ENCODE results near the gene ZNFX1. TPM values are rescaled to one million over a fixed set of nuclear protein-coding genes. Genes with fewer than 3 reads are reported as not detected.

The ZNFX1 gene
- total and polyA plus RNA-seq, 2 donors from 2014 or later: 8.0 to 44.0 TPM

DNA sequence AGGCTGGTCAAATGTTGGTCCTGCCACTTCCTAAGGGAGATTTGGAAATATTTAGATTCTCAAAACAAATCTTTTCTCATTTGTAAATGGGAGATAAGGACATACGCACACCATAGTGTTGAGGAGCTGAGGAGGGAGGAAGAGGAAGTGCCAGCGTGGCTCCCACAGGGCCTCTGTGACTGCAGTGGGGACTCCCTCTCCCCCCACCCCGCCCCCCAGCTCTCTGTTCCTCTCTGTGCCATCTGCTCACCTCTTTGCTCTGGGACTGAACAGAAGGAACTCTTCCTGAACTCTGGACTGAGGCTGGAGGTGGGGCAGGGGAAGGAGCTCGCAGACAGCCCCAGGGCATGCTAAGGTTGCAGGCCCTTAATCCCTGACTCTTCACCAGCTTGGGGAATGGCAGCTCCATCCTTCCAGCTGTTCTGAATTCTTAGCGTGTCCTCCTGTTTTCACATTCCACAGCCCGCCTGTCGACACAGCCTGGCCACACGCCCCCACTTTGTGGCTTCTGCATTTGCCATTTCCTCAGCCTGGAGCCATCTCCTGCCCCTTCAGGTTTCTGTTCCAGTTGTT is 47.2 kb downstream of the ZNFX1 start:
- H3K27me3 ChIP-seq (ENCODE audit: control insufficient read depth, insufficient read depth, low read length): no peaks in the 10 kb centered on the region
- DNase-seq (no peak), FAIRE-seq (no peak)
- no peak overlapping the region for H3K27ac ChIP-seq (ENCODE audit: low read depth in 2 of 2, low read length in 2 of 2)
- TF ChIP-seq, protein P1, sequence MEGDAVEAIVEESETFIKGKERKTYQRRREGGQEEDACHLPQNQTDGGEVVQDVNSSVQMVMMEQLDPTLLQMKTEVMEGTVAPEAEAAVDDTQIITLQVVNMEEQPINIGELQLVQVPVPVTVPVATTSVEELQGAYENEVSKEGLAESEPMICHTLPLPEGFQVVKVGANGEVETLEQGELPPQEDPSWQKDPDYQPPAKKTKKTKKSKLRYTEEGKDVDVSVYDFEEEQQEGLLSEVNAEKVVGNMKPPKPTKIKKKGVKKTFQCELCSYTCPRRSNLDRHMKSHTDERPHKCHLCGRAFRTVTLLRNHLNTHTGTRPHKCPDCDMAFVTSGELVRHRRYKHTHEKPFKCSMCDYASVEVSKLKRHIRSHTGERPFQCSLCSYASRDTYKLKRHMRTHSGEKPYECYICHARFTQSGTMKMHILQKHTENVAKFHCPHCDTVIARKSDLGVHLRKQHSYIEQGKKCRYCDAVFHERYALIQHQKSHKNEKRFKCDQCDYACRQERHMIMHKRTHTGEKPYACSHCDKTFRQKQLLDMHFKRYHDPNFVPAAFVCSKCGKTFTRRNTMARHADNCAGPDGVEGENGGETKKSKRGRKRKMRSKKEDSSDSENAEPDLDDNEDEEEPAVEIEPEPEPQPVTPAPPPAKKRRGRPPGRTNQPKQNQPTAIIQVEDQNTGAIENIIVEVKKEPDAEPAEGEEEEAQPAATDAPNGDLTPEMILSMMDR (IDR thresholded peaks at IDR 0.05; ENCODE audit: borderline replicate concordance, extremely low read depth, insufficient read depth): no peak
- peaks cover 0 to 5% (median 0%) of the 10 kb centered on the region in 3 donors for H3K4me1 ChIP-seq (ENCODE audit: control insufficient read depth in 2 of 3, insufficient read depth in 2 of 3, low read depth in 1 of 3, low read length in 3 of 3)
- no peaks in the 10 kb centered on the region for H3K9me3 ChIP-seq (ENCODE audit: control insufficient read depth in 2 of 3, insufficient read depth in 1 of 3, low read length in 3 of 3)
- intact Hi-C loops (cut with DNase I): no loop called here
- H3K9ac ChIP-seq (ENCODE audit: low read length in 3 of 3): no peak overlapping the region
- peaks cover 2 to 71% (median 38%) of the 10 kb centered on the region in 3 donors for H3K36me3 ChIP-seq (ENCODE audit: control insufficient read depth in 2 of 3, insufficient read depth in 3 of 3, low read length in 3 of 3)
- no peak overlapping the region for H3K4me3 ChIP-seq (ENCODE audit: low read length in 3 of 3)

DNA sequence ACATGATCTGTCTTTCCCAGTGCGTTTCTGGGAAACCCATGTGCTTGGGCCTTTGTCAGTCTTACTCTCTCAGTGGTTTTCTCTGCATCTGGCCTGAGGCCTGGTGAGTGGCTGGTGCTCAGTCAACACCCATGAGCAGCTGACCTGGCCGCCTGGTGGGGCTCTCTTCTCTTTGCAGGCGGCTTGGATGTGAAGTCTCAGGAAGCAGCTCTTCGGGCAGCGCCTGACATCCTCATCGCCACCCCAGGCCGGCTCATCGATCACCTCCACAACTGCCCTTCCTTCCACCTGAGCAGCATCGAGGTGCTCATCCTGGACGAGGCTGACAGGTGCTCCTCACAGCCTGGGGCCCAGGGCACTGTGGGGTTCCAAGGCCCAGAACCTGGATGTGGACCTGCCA is 47.8 kb downstream of the ZNFX1 start:
- intact Hi-C loops (cut with DNase I): no loop called here
- FAIRE-seq (no peak), DNase-seq (no peak)
- H3K4me3 ChIP-seq (ENCODE audit: low read length in 3 of 3): no peak overlapping the region
- peaks cover 3 to 65% (median 36%) of the 10 kb centered on the region in 3 donors for H3K36me3 ChIP-seq (ENCODE audit: control insufficient read depth in 2 of 3, insufficient read depth in 3 of 3, low read length in 3 of 3)
- peak overlapping the region in 1 of 2 donors; percentile 20 for H3K27ac ChIP-seq (ENCODE audit: low read depth in 2 of 2, low read length in 2 of 2)
- no peak overlapping the region for H3K9ac ChIP-seq (ENCODE audit: low read length in 3 of 3)
- H3K4me1 ChIP-seq (ENCODE audit: control insufficient read depth in 2 of 3, insufficient read depth in 2 of 3, low read depth in 1 of 3, low read length in 3 of 3): peaks cover 0 to 5% (median 0%) of the 10 kb centered on the region in 3 donors
- no peaks in the 10 kb centered on the region for H3K27me3 ChIP-seq (ENCODE audit: control insufficient read depth, insufficient read depth, low read length)
- H3K9me3 ChIP-seq (ENCODE audit: control insufficient read depth in 2 of 3, insufficient read depth in 1 of 3, low read length in 3 of 3): no peaks in the 10 kb centered on the region
- TF ChIP-seq, protein P1 (IDR thresholded peaks at IDR 0.05; ENCODE audit: borderline replicate concordance, extremely low read depth, insufficient read depth): no peak

DNA sequence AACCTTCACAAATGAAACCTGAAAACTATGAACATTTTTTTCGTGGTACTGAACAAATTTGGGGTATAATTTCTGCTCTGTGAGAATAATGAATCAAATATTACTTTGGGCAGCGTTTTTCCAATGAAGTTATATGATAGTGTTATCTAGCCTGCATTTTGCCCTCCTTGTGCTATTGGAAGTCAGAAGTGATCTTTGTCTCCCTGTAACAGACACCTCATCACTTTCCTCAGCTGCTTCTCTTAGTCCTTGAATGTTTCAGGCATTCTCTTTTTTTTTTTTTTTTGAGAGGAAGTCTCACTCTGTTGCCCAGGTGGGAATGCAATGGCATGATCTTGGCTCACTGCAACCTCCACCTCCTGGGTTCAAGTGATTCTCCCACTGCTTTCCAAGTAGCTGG is 48.5 kb downstream of the ZNFX1 start:
- TF ChIP-seq, protein P1 (IDR thresholded peaks at IDR 0.05; ENCODE audit: borderline replicate concordance, extremely low read depth, insufficient read depth): no peak
- no peak for FAIRE-seq
- Histone ChIP-seq H3K36me3 (ENCODE audit: control insufficient read depth in 2 of 3, insufficient read depth in 3 of 3, low read length in 3 of 3) (peaks cover 8 to 63% (median 36%) of the 10 kb centered on the region in 3 donors), H3K9ac (ENCODE audit: low read length in 3 of 3) (no peak overlapping the region), H3K4me3 (ENCODE audit: low read length in 3 of 3) (no peak overlapping the region), H3K4me1 (ENCODE audit: control insufficient read depth in 2 of 3, insufficient read depth in 2 of 3, low read depth in 1 of 3, low read length in 3 of 3) (peaks cover 0 to 5% (median 0%) of the 10 kb centered on the region in 3 donors), H3K27ac (ENCODE audit: low read depth in 2 of 2, low read length in 2 of 2) (no peak overlapping the region), H3K9me3 (ENCODE audit: control insufficient read depth in 2 of 3, insufficient read depth in 1 of 3, low read length in 3 of 3) (no peaks in the 10 kb centered on the region), H3K27me3 (ENCODE audit: control insufficient read depth, insufficient read depth, low read length) (no peaks in the 10 kb centered on the region)
- no peak for DNase-seq
- intact Hi-C loops (cut with DNase I): no loop called here

DNA sequence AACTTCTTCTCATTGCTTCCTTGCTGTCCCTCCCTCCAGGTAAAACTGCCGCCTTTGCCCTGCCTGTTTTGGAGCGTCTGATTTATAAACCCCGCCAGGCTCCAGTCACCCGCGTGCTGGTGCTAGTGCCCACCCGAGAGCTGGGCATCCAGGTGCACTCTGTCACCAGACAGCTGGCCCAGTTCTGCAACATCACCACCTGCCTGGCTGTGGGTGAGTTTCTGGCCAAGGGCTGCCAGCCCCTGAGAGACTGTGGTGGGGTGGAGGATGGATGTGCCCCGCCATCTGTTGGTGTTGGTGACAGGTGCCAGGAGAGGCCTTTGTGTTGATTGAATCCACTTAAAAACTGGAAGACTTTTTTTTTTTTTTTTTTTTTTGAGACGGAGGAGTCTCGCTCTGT is 49.2 kb downstream of the ZNFX1 start:
- Histone ChIP-seq H3K9ac (ENCODE audit: low read length in 3 of 3) (no peak overlapping the region), H3K36me3 (ENCODE audit: control insufficient read depth in 2 of 3, insufficient read depth in 3 of 3, low read length in 3 of 3) (peaks cover 8 to 59% (median 37%) of the 10 kb centered on the region in 3 donors), H3K4me3 (ENCODE audit: low read length in 3 of 3) (no peak overlapping the region), H3K27me3 (ENCODE audit: control insufficient read depth, insufficient read depth, low read length) (no peaks in the 10 kb centered on the region), H3K4me1 (ENCODE audit: control insufficient read depth in 2 of 3, insufficient read depth in 2 of 3, low read depth in 1 of 3, low read length in 3 of 3) (peaks cover 0 to 5% (median 0%) of the 10 kb centered on the region in 3 donors), H3K9me3 (ENCODE audit: control insufficient read depth in 2 of 3, insufficient read depth in 1 of 3, low read length in 3 of 3) (no peaks in the 10 kb centered on the region), H3K27ac (ENCODE audit: low read depth in 2 of 2, low read length in 2 of 2) (no peak overlapping the region)
- TF ChIP-seq, protein P1 (IDR thresholded peaks at IDR 0.05; ENCODE audit: borderline replicate concordance, extremely low read depth, insufficient read depth): no peak
- FAIRE-seq (no peak), DNase-seq (no peak)
- intact Hi-C loops (cut with DNase I): no loop called here
